Dermis blood vessel endothelial cell (primary cell): ENCODE measurements around the gene JPH4. TPM values are rescaled to one million over a fixed set of nuclear protein-coding genes. Genes with fewer than 3 reads are reported as not detected.

Experiments used
- DNase-seq: peaks from one replicate; pipeline ENCODE4 v3.0.0; 2010
- total RNA-seq: library from RNA; depleted of rRNA; stranded (reverse); fragments of >200 nt; gene quantifications from 2 replicates; pipeline ENCODE4 v1.2.3, GENCODE V29; 2014

JPH4 gene
- total RNA-seq, 1 donor from 2014 or later = not detected

DNA sequence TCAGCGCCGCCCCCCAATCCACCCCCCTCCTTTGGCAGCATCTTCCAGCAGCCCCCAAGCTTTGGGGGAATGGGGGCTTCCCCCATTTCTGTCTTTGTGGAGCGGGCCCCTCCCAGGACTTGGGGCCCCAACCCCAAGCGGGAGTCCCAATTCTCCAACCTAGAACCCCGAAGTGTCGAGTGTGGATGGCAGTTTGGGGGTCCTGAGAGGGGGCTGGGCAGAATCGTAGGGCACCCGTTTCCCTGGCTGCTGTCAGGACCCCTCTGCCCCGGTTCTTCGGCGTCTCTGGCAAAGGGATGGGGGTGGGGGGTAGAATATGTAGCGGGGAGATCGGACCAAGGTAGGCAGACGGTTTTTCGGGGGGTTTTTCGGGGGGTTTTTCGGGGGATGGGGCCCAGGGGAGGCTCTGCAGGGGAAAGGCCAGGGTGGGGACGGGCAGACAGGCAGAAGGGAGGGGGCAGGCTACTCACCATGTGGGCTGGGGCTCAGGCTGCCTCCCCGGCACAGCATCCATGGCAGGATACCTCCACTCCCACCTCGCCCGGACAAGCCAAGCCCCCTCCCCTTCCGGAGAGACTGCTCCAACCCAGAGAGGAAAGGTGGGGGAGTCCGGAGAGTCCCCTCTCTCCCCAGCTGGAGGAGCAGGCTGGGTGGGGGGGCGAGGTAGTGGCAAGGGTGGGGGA lies 739 bp downstream of the JPH4 start:
- no peak for DNase-seq

DNA sequence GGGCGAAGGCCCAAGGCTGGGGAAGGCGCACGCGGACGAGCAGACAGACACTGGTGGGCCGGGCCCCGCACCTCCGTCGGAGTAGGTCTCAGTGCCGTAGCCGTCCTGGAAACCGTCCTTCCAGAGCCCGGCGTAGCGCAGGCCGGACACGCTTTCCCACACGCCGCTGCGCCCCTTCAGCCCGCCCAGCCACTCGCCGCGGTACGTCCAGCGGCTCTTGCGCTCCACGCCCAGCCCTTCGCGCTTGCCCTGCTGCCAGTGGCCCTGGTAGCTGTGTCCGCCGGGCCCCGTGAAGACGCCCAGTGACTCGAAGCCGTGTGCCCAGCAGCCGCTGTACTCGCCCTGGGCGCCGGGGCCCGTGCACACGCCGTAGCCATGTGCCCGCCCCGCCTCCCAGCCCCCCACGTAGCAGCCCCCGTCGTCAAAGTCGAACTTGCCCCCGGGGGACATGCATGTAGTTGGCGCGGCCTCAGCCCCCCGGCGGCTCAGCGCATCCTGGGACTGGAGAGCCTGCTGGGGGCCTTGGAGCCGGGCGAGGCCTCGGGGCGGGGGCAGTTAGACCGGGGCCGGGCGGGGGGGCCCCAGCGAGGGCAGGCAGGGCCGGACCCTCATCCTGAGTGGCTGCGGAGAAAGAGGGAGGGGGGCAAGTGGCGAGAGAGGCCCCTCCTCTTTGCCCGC lies 1.4 kb downstream of the JPH4 start:
- peak; percentile 18 for DNase-seq

DNA sequence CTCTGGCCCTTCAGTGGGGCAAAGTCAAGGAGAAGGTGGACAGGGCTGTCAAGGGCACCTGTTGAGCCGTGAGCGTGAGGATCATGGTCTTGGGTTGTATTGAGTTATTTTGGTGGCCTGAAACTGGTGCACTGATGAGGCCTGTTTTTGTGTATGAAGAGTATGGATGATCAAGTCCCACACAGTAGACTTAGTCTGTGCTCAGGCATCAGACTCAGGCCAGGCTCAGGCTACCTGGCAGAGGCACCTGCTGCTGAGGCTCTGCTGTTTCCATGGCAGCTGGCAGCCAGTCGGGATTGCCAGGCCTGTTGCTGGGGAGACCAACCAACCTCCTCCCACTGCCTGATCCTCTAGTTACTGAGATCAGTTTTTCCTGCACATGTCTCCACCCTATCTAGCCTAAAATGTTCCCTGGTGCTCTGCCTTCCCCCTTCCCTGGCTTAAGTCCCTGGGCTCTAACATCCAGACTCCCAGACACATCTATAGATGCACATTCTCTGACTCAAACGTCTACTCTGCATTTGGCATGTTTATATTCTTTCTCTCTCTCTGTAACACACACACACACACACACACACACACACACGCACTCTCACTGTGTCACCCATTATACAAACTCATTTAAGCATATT lies 5.1 kb downstream of the JPH4 start:
- DNase-seq = no peak

DNA sequence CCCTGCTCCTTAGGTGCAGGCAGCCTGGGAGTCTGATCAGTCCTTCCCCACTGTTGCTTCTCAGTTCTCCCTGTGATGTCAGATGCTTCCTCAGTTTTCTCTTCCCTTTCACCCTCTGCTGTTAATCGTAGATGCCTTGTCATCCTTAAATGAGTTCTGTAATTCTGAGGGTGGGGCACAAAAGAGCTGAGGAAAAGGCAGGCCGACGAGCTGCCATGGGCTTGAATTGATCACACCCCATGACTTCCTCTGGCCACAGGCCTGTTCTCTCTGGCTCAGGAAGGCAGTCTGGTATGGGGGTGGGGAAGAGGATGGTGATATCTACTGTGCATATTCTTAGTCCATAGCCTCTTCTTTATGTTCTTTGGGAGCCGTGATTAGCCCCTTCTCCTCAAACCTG lies 5.8 kb downstream of the JPH4 start:
- DNase-seq = no peak

DNA sequence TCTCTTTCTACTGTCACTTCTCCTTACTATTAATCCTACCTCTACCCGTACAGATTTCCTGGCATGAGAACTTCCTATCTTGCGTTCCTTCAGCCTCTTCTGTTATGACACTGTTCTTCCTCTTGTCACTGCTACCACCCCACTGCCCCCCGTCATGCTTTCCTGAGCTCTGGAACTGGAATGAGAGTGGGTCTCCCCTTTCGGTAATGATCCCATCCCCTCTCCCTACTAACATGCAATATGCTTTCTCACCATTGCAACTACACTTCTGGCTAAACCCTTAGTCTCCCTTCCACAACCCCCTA lies 6.1 kb downstream of the JPH4 start:
- DNase-seq = no peak

DNA sequence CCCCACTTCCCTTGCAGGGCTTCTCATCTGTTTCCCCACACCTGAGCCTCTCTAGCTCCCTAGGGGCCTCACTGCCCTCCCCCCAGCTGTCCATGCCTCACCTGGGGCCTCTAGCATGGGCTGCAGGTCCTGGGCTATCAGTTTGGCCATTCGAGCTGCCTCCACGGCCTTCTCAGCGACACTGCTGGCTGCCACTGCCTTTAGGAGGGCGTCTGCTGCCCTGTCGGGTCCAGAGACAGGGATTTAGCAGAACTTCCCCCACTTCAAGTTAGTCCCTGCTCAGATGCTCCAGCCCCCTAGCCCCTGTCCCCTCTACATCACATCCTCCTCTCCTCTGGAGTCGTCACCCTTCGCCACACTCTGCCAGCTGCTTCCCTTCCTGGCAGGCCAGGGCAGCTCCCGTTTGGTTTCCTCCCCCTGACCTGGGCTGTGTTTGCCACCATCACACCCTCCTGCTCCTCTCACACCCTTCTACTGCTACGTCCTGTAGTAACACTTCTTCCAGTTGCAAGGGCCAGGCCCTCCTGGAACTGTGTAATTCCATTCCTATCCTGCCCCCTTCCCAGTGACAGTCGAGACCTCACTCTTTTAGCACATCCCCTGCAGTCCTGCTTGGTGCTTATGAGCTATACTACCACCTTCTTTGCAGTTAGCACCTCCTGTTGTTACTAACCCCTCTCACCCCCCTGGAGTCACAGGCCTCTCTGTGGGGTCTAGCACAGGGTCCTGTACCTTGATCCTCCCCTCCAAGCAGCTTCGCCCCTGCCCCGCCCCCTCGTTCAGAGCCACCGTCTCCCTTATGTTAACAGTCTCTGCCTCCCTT lies 6.7 kb downstream of the JPH4 start:
- DNase-seq = no peak

DNA sequence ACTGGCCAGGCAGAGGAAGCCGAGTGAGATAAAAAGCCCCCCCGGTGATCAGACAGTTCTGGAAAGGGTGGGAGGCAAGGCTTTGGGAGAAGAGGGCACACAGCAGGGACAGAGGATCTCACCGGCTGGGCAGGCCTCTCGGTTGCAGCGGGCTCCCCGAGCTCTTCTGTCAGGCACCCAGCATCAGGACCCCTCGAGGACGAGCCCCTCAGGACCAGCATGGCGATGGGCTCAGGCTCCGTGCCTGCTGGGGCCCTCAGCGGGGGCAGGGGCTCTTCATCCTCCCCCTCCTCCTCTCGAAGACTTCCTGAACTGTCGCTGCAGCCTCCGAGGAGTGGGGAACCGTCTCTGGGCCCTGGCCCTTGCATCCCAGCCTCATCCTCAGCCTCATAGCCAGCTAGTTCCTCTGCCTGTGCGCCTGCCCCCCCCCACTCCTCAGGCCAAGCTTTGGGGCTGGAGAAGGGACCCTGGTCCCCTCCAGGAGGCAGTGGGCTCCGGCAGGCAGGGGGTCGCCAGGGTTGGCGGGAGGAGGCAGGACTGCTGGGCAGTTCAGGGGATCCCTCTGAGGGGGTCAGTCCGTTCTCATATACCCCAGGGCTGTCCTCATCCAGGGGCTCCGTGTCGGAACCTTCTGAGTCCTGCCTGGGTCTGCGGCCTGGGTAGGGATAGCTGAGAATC lies 7.6 kb downstream of the JPH4 start:
- DNase-seq = no peak

DNA sequence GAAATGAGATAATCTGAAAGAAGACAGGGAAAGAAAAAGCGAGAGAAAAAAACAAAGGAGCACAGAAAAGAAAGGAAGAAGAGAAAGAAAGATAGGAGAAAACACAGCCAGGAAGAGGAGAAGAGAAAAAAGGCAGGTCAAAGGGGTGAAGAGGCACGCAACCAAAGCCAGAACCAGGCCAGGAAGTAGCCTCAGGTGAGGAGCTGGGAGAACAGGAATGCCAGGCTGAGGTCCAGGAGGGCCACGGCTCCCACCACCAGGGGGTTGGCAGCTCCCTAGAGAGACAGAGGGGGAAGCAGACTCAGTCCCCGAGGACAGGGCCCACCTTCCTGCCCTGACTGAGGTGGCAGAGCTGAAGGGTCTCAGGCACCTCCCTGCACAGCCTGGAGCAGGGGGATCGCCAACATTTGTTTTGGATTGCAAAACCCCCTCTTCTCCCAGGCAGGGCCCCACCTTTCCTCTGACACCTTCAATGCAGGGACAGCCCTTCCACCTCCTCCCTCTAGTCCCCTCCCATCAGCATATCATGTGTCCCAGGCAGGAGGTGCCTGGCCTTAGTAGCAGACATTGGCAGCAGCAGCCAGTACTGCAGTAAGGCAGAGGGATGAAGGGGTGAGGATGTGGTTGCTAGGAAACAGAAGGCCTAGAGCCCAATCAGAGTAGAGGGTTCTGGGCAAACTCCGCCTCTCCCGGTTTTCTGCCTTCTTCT lies 9.0 kb downstream of the JPH4 start:
- DNase-seq = no peak

DNA sequence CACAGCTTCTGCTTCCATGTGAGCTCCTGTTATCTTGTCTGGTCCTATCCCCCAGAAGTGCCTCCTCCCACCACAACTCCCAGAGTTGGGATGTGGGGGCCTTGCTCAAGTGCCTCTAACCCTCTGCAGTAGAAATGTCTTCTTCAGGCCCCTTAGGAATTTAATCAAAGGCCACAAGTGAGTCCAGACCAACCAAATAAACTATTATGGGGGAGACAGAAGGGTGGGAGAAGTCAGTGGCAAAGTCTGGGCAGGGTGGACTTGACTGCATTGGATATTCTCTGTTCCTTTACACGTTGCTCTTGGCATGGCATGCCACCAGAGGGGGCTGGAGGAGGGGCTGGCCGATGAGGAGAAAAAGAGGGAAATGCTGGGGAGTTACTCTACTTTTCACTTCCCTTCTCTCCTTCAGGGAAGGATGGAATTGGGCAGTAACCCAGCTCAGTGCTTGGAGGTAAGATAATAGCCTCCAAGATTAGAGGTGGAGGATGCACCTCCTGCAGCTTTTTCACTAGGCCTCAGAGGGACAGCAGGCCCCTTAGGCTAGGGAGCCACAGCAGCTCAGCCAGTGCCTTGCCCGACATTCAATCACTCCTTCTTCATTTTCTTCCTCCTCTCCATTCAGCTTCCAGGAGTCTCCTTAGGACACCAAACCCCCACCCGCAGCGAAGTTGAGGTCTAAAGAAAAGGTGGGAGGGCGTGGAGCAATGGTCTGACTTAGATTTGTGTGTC lies 9.8 kb downstream of the JPH4 start:
- DNase-seq = peak; percentile 42

DNA sequence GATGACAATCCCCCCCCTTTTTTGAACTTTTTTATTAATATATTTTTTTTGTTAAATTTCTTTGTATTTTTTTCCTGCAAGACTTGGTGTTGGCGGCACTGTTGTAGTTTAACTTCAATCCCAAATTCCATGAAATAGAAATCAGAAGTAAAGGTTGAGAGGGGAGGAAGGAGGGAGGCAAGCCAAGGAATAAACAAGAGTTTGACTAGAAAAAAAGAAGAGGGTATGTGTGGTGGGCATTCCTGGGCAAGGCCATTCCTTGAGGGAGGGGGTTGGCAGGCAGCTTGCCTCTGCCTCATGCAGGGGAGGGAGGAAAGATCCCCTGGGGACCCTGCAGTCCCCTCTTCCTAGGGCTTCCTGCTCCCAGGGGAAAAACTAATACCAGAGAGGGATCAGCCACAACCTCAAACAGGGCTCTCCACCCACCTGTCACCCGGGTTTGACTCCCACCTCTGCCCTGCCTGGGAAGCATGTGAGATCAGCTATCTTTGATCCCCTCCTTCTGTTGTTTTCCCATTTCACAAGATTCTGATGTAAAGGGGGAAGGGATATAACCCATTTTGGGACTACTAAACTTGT lies 10.5 kb downstream of the JPH4 start:
- no peak for DNase-seq

DNA sequence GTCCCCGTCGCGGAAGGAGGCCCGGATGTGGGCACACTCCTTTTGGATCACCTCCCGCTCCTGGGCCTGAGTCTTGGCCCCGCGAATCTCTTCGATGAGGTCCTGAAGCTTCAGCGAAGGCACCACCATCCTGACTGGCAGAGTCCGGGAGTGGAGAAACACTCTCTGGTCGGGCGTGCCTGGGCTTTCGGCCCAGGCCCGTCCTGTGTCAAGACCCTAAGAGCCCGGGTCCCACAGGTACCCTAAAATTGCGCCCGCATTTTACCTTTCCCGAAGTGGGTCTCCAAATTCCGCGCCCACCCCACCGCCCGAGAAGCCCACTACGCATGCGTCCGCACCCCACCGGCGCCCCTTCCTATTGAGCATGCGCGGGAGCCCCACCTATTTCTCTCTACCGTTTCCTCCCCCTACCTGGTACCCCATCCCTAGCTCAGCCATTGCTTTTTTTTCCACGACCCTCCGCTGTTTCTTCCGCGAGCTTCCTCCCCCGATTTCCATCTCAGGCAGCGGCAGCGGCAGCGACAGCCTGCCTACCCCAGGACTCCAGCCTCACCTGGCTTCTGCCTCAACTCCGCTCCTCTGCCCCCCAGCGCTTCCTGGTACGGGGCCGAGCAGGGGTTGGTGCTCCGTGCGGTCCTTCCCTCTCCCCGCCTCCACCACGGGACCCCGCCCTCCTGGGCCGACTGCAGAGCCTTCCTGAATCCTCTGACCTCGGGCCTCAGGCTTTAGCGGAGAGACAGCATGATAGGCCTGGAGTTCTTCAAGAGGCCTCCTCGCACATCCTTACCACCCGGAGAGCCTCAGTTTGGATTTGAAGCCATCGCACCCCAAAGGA lies 11.2 kb downstream of the JPH4 start, which contains the start of gene AP1G2:
TSS of gene AP1G2 (minus strand) at position 606 of the 835 bp plus-strand sequence. CDS start at position 129, 477 bp downstream.
- DNase-seq = peak; percentile 67

DNA sequence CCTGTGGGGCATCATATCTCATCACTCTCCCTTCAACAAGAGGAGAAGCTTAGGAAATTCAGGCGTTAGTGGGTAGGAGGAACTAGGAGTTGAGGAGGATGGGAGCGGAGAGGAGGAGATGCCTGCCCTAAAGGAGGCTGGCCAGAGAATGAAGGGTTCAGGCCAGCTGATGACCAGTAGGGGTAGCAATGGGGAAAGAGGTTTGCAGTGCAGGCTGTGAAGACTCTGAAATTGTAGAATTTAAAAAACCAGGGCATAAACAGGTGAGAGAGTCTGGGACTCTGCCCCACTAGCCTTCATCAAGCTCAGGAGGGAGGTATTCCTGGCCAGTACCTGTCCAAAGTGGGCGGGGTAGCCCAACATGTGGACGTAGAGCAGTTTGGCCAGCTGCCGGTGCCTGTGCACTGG lies 11.8 kb downstream of the JPH4 start:
- peak; percentile 39 for DNase-seq

DNA sequence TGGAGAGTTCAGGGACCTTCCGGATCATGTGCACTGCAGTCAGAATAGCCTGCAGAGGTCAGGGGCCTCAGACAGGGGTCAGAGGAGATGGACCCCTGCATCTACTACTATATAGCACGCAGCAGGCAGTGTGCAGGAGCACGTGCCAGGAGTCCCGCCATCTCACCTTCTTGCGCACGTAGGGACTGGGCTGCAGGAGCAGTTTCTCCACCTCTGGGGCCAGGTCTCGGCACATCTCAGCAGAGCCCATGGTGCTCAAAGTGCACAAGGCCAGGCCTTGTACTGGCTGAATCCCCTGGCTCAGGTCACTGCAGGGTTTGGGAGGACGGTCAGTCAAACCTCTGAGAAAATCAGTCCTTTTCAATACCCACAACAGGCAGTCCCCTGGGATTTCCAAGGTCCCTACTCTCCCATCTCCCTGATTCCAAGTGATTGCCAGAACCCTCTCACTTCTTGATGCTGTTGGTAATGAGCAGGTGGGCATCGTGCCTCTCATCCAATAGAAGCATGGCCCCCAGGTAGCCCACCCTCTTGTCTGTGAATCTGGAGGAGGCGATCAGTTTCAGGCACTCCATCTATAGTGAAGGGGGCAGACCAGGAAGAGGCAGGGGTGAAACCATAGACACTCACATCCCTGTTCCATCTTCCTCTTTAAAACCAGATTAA lies 12.3 kb downstream of the JPH4 start:
- DNase-seq = no peak

DNA sequence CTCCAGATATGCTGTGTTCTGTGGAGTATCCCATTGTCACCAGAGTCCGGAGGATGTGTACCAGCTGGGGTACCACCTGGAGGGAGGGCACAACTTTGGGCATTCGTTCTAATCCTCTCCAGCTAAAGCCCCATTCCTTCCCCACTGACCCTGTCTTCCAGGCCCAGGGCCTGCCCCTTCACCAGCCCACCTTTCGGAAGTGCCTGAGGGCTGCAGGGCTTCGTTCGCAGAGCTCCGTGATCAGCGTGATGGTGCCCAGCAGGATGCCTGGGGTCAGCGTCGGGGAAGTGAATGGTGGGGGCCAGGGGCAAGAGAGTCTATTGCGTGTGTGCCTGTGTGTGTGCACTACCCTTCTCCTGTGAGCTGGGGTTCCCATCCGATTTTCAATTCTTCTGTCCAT lies 13.0 kb downstream of the JPH4 start:
- DNase-seq = no peak

DNA sequence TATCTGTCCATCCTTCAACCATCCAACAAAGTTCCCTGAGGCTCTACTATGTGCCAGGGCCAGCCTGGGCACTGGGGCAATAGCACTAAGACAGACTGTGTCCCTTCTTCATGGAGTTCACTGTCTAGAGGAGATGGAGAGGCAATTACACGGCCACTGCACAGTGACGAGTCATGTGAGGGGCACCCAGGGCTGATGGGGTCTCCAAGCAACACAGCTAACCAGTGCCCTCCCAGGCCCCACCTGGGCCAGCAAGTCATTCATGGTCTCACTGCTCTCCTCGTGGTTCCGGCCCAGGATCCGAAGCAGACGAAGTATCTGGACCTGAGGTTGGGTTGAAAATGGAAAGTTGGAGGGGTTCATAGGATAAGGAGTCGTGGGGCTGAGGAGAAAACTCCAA lies 13.7 kb downstream of the JPH4 start:
- DNase-seq = no peak

DNA sequence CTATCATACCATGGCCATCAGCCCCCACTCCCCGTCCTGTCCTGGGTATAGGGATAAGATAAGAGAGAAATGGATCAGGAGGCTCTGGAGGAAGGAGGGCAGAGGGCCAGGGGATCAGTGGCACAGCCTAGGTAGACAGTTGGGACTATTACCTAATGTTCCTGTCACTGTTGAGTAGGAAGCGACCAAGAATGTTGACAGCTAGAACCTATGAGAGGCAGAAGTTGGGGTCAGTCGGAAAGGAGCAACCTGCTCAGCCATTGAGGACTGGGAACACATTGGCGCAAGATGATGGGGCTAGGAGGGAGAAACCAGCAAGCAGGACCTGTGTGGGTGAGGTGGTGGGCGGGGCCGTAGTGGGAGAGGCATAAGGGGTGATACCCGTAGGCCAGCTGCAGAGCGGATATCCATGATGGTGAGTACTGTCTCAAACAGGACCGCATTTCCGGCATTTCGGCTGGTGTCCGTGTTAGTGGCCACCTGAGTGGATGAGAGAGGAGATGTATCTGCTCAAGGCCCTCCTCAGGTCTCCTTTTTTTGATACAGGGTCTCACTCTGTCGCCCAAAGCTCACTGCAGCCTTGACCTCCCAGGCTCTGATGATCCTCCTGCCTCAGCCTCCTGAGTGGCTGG lies 14.3 kb downstream of the JPH4 start:
- DNase-seq = no peak

DNA sequence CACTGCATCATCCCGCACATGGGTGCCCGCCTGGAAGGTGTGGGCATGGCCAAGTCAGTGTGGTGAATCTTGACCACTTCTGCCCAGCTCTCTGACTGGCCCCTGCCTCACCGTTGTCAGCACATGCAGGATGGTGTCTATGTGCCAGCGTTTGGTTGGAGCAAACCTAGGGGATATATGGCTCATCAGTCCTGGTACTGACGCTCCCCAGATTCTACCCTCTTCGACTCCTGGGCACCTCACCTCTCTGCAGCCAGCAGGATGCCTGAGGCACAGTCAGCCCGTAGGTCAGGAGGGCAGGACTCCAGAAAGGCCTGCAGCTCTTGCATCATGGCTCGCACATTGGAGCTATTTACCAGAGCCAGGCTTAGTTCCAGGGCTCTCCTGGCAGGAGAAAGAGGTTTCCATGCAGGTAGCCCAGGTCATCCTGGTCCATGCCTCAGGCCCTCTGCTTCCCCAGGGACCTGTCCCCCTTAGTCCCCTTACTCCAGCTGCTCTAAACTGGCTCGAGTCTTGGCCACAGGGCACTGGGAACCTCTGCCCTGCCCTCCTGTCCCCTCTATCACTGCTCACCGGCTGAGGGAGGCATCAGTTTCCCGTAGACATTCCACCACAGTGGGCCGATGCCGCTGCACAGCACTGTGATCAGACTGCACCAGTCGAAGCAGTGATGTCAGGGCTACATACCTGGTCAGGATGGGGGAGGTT lies 15.0 kb downstream of the JPH4 start:
- DNase-seq = no peak

DNA sequence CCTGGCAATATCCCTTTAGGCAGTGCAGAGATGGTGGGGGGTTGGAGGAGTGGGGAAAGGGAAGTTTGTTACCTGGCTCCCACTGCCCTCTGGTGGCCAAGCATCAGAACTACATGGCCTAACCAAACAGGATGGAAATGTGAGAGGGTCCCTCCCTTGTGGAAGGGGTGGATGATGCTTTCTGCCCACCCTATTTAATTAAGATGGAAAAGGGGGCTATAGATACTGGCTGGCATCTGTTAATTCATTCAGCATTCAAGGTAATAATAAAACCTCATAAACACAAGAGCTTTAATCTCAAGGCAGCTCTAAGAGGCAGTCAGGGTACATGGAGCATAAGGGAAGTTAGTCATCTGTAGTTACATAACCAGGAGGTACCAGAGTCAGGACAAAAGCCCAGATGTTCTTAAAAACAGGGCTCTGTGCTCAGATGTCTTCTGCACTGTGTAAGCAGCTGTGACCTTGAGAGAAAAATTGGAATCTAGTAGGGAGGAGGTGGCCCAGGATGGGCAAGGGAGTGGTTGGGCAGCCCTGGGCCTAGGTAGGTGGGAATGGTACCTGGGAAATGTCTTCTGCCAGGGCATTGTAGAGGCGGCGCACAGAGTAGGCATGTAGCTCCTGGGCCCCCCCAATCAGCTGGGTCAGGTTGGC lies 15.6 kb downstream of the JPH4 start:
- DNase-seq = peak; percentile 72
